ENCODE data around the gene STRN3. TPM values are rescaled to one million over a fixed set of nuclear protein-coding genes. Genes with fewer than 3 reads are reported as not detected.

The STRN3 gene
- total and polyA plus RNA-seq, 2 donors (not counting 1 experiment from before 2014, with no cell fraction given), result 7.7 to 43.9 TPM

DNA sequence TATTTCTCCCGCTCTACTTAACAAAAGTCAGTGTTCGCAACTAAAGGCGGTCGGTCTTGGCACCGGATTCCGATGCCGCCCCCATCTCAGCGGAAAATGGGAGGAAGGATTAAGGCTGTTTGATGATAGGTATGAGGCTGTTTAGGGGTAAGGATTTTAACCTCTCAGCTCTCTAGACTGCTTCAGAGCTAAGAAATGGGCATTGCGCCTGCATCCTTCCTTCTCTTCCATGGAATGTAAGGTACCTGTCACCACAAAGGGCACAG, 150.5 kb downstream of the STRN3 start:
- Histone ChIP-seq H2AFZ (ENCODE audit: insufficient read depth, low read depth, low read length, poor library complexity, severe bottlenecking) (peak overlapping the region; percentile 88), H3K79me2 (ENCODE audit: control insufficient read depth, insufficient read depth, low read length) (no peaks in the 10 kb centered on the region), H3K4me3 (ENCODE audit: control extremely low read depth in 1 of 5, extremely low read depth in 1 of 5, insufficient read depth in 1 of 5, low read depth in 2 of 5, low read length in 4 of 5) (peak overlapping the region in 3 of 5 experiments; percentile 57 to 70 (median 69)), H3K27ac (ENCODE audit: low read length in 2 of 2) (no peak overlapping the region), H3K9ac (ENCODE audit: low read length) (no peak overlapping the region), H3K36me3 (replicated peaks in 1 of 2; ENCODE audit: control extremely low read depth in 1 of 2, control insufficient read depth in 1 of 2, extremely low read depth in 1 of 2, insufficient read depth in 2 of 2, low read length in 1 of 2) (no peaks in the 10 kb centered on the region), H3K27me3 (replicated peaks in 1 of 4; ENCODE audit: control extremely low read depth in 1 of 4, control insufficient read depth in 3 of 4, insufficient read depth in 4 of 4, low read length in 3 of 4) (peaks cover 0 to 23% (median 12%) of the 10 kb centered on the region in 4 experiments), H3K9me3 (ENCODE audit: control extremely low read depth in 1 of 3, control insufficient read depth in 2 of 3, insufficient read depth in 1 of 3, low read length in 2 of 3) (peaks cover 0 to 5% (median 0%) of the 10 kb centered on the region in 3 donors), H4K20me1 (ENCODE audit: control insufficient read depth, insufficient read depth, low read length, poor library complexity, severe bottlenecking) (no peaks in the 10 kb centered on the region), H3K4me1 (ENCODE audit: control insufficient read depth in 2 of 2, insufficient read depth in 2 of 2, low read length in 2 of 2) (peaks cover 20 to 21% of the 10 kb centered on the region in 2 donors), H3K4me2 (replicated peaks; ENCODE audit: low read depth, low read length, poor library complexity, severe bottlenecking) (peak overlapping the region; percentile 95)
- no peaks in the 10 kb centered on the region for H3K9me3 Mint-ChIP-seq (ENCODE audit: insufficient read depth)
- TF ChIP-seq, protein P1, sequence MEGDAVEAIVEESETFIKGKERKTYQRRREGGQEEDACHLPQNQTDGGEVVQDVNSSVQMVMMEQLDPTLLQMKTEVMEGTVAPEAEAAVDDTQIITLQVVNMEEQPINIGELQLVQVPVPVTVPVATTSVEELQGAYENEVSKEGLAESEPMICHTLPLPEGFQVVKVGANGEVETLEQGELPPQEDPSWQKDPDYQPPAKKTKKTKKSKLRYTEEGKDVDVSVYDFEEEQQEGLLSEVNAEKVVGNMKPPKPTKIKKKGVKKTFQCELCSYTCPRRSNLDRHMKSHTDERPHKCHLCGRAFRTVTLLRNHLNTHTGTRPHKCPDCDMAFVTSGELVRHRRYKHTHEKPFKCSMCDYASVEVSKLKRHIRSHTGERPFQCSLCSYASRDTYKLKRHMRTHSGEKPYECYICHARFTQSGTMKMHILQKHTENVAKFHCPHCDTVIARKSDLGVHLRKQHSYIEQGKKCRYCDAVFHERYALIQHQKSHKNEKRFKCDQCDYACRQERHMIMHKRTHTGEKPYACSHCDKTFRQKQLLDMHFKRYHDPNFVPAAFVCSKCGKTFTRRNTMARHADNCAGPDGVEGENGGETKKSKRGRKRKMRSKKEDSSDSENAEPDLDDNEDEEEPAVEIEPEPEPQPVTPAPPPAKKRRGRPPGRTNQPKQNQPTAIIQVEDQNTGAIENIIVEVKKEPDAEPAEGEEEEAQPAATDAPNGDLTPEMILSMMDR (IDR thresholded peaks at IDR 0.05), result no peak
- TF ChIP-seq EZH2 (IDR thresholded peaks at IDR 0.05; ENCODE audit: borderline replicate concordance, insufficient read depth, low read depth, low read length, poor library complexity, severe bottlenecking), result no peak
- POLR2A ChIA-PET, result interaction anchor here (0.7 kb wide), 1 partner anchor 12 kb away, joined by 3 read pairs; no protein-coding TSS in a partner anchor
- intact Hi-C loops (cut with micrococcal nuclease), result loop anchor here (10.0 kb wide), 1 partner anchor 689 kb away; the partner anchor contains the start of gene NUBPL
- WGBS (ENCODE audit: insufficient coverage), result 71% methylated on average over 1 of the region's 9 CpGs
- H3K4me1 Mint-ChIP-seq, result peaks cover 25% of the 10 kb centered on the region
- H3K27me3 Mint-ChIP-seq, result peaks cover 10% of the 10 kb centered on the region
- no peak for DNase-seq
- CTCF ChIA-PET, result no interaction called here
- ATAC-seq (ENCODE audit: low read depth), result no peak
- peak overlapping the region; percentile 92 for H3K4me3 Mint-ChIP-seq
- H3K27ac Mint-ChIP-seq, result peak overlapping the region; percentile 71

DNA sequence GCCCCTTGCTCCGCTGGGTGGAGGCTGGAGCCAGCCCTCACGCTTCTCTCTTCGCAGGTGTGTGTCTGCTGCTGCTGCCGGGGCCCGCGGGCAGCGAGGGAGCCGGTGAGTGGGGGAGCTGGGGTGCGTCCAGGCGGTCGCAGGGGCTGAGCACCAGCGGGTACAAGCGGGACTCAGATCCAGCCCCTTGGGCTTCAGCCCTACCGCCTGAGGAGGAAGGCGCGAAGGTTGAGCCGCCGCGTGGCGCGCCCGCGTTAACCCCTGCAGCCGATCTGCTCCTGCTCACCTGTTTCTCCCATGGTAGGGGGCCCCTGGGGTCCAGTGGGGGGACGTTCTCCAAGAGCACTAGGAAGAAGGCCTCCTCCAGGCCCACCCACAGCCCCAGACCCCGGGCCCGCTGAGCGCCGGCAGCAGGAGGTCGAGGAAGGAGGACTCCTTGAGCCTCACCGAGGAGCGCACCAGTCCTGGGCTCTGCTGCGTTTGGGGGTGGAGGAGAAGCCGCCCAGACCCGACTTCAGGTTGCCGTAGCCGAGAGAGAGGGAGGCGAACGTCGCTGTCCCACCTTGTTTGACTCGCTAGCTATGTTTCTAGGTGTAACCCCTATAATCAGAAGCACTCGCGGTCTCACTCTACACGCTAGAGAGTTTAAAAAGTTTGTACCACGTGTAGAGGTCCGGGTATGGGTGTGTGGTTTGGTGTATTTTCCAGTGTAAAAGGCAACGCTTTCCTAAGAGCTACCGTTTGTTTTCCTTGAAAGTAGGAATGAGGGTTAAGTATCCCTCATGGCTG, 151.0 kb downstream of the STRN3 start:
- Histone ChIP-seq H3K36me3 (replicated peaks in 1 of 2; ENCODE audit: control extremely low read depth in 1 of 2, control insufficient read depth in 1 of 2, extremely low read depth in 1 of 2, insufficient read depth in 2 of 2, low read length in 1 of 2) (no peaks in the 10 kb centered on the region), H3K79me2 (ENCODE audit: control insufficient read depth, insufficient read depth, low read length) (no peaks in the 10 kb centered on the region), H3K27me3 (replicated peaks in 1 of 4; ENCODE audit: control extremely low read depth in 1 of 4, control insufficient read depth in 3 of 4, insufficient read depth in 4 of 4, low read length in 3 of 4) (peaks cover 0 to 23% (median 12%) of the 10 kb centered on the region in 4 experiments), H3K4me3 (ENCODE audit: control extremely low read depth in 1 of 5, extremely low read depth in 1 of 5, insufficient read depth in 1 of 5, low read depth in 2 of 5, low read length in 4 of 5) (peak overlapping the region; percentile 15 to 83 (median 69)), H3K4me1 (ENCODE audit: control insufficient read depth in 2 of 2, insufficient read depth in 2 of 2, low read length in 2 of 2) (peaks cover 20 to 21% of the 10 kb centered on the region in 2 donors), H3K9ac (ENCODE audit: low read length) (peak overlapping the region; percentile 71), H3K4me2 (replicated peaks; ENCODE audit: low read depth, low read length, poor library complexity, severe bottlenecking) (peak overlapping the region; percentile 95), H3K9me3 (ENCODE audit: control extremely low read depth in 1 of 3, control insufficient read depth in 2 of 3, insufficient read depth in 1 of 3, low read length in 2 of 3) (peaks cover 0 to 5% (median 0%) of the 10 kb centered on the region in 3 donors), H2AFZ (ENCODE audit: insufficient read depth, low read depth, low read length, poor library complexity, severe bottlenecking) (peak overlapping the region; percentile 88), H3K27ac (ENCODE audit: low read length in 2 of 2) (no peak overlapping the region), H4K20me1 (ENCODE audit: control insufficient read depth, insufficient read depth, low read length, poor library complexity, severe bottlenecking) (no peaks in the 10 kb centered on the region)
- Mint-ChIP-seq H3K27ac (peak overlapping the region; percentile 71), H3K27me3 (peaks cover 10% of the 10 kb centered on the region), H3K9me3 (ENCODE audit: insufficient read depth) (no peaks in the 10 kb centered on the region), H3K4me1 (peaks cover 25% of the 10 kb centered on the region), H3K4me3 (peak overlapping the region; percentile 92)
- intact Hi-C loops (cut with micrococcal nuclease), result loop anchor here (10.0 kb wide), 1 partner anchor 690 kb away; the partner anchor contains the start of gene NUBPL
- ChIA-PET CTCF (no interaction called here), POLR2A (interaction anchor here (0.7 kb wide), 1 partner anchor 13 kb away, joined by 3 read pairs; no protein-coding TSS in a partner anchor)
- ATAC-seq (ENCODE audit: low read depth), result peak; percentile 18
- DNase-seq, result peak; percentile 50
- TF ChIP-seq, protein P1 (IDR thresholded peaks at IDR 0.05), result no peak
- no peak for TF ChIP-seq EZH2 (IDR thresholded peaks at IDR 0.05; ENCODE audit: borderline replicate concordance, insufficient read depth, low read depth, low read length, poor library complexity, severe bottlenecking)
- 4% methylated on average over 39 of the region's 48 CpGs for WGBS (ENCODE audit: insufficient coverage)

Measured in B cell (primary cell).